Measurements from ENCODE around the gene UPB1. TPM values are rescaled to one million over a fixed set of nuclear protein-coding genes. Genes with fewer than 3 reads are reported as not detected.
A peak's percentile ranks its signal among the peaks of the same experiment; 100 is the strongest.

UPB1 gene
- total and polyA plus RNA-seq, 4 experiments from 2014 or later = 1.1 to 1.4 TPM; not detected in 2

DNA sequence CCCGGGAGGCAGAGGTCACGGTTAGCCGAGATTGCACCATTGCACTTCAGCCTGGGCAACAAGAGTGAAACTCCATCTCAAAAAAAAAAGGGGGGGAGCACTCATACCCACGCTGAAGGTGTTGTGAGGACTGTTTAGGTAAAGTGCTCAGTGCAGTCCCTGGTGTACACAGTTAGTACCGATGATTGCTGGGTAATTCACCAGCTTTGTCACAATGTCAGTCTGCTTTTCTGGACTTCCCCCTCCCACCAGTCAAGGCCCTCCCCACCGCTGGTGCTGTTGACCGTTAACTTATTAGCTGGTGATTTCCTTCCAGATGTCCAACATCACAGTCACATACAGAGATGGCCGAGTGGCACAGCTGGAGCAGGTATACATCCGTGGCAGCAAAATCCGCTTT, 72.5 kb downstream of the UPB1 start:
- POLR2A ChIA-PET (ENCODE audit: partially characterized antibody) = no interaction called here
- CTCF ChIA-PET (ENCODE audit: partially characterized antibody) = no interaction called here

DNA sequence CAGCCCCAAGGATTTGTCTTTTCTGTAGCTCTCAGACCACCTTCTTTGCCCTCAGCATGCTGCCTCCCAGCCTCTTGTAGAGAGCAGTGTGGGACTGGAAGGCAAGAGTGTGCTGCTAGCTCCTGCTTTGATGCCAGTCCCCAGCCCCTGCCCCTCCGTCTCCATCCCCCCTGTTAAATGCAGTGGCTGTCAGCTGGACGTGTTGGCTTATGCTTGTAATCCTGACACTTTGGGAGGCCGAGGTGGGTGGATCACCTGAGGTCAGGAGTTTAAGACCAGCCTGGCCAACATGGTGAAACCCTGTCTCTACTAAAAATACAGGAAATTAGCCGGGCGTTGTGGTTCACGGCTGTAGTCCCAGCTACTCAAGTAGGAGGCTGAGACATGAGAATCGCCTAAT, 76.1 kb downstream of the UPB1 start:
- Histone ChIP-seq H3K36me3 (ENCODE audit: insufficient read depth, low read length) (peaks cover 63% of the 10 kb centered on the region), H3K4me3 (ENCODE audit: low read length in 2 of 2) (no peak overlapping the region), H3K27me3 (ENCODE audit: insufficient read depth, low read length) (no peaks in the 10 kb centered on the region), H3K9me3 (ENCODE audit: control insufficient read depth in 1 of 2, low read length in 2 of 2) (no peaks in the 10 kb centered on the region), H3K27ac (ENCODE audit: low read depth, low read length) (no peak overlapping the region), H3K4me1 (ENCODE audit: insufficient read depth, low read length) (no peaks in the 10 kb centered on the region)
- ChIA-PET CTCF (ENCODE audit: partially characterized antibody) (interaction anchor here (1.1 kb wide), 1 partner anchor 14 kb away, joined by 3 read pairs; no protein-coding TSS in a partner anchor), POLR2A (ENCODE audit: partially characterized antibody) (interaction anchor here (1.5 kb wide), 1 partner anchor 16 kb away, joined by 3 read pairs; the partner anchor contains the start of gene GUCD1)
- H3K4me3 Mint-ChIP-seq = no peak overlapping the region
- no peaks in the 10 kb centered on the region for H3K27me3 Mint-ChIP-seq
- H3K36me3 Mint-ChIP-seq = peaks cover 56 to 70% of the 10 kb centered on the region in 2 donors
- no peak for DNase-seq
- no peaks in the 10 kb centered on the region for H3K9me3 Mint-ChIP-seq
- intact Hi-C loops (cut with micrococcal nuclease) = no loop called here
- peak overlapping the region in 2 of 7 donors; percentile 17 to 29 for H3K27ac Mint-ChIP-seq
- peaks cover 5 to 11% (median 7%) of the 10 kb centered on the region in 4 donors for H3K4me1 Mint-ChIP-seq

More for the DNA sequence above, 72.5 kb downstream of the UPB1 start:
- H3K4me3 ChIP-seq (ENCODE audit: low read length in 2 of 2) = no peak overlapping the region
- no peaks in the 10 kb centered on the region for H3K27me3 ChIP-seq (ENCODE audit: insufficient read depth, low read length)
- Mint-ChIP-seq H3K27me3 (no peaks in the 10 kb centered on the region), H3K4me3 (no peak overlapping the region), H3K4me1 (peaks cover 20 to 45% (median 27%) of the 10 kb centered on the region in 4 donors), H3K36me3 (peaks cover 38 to 68% of the 10 kb centered on the region in 2 donors), H3K27ac (no peak overlapping the region), H3K9me3 (no peaks in the 10 kb centered on the region)
- no peaks in the 10 kb centered on the region for H3K9me3 ChIP-seq (ENCODE audit: control insufficient read depth in 1 of 2, low read length in 2 of 2)
- DNase-seq = no peak
- peaks cover 27% of the 10 kb centered on the region for H3K4me1 ChIP-seq (ENCODE audit: insufficient read depth, low read length)
- H3K36me3 ChIP-seq (ENCODE audit: insufficient read depth, low read length) = peaks cover 45% of the 10 kb centered on the region
- H3K27ac ChIP-seq (ENCODE audit: low read depth, low read length) = no peak overlapping the region
- intact Hi-C loops (cut with micrococcal nuclease) = no loop called here

DNA sequence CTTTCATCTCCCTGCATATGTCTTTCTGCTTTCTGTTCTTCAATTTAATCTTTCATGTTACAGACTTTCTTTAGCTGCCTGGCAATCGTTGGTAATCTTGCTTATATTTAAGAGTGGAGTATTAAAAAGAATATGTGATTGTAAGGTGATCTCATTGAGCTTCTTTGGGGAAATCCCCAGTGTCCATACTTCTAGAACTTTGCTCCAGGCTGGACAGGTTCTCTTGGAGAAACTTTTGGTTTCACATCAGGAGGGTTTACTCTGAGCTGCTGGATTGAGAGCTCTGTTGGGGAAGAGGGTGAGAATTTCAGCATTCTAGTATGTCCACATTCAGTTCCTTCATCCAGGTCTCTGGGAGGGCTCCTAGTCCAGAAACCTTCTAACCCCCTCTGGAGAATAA, 81.6 kb downstream of the UPB1 start:
- H3K9me3 Mint-ChIP-seq = no peaks in the 10 kb centered on the region
- no peak overlapping the region for H3K27ac ChIP-seq (ENCODE audit: low read depth, low read length)
- no peaks in the 10 kb centered on the region for H3K9me3 ChIP-seq (ENCODE audit: control insufficient read depth in 1 of 2, low read length in 2 of 2)
- no peaks in the 10 kb centered on the region for H3K27me3 ChIP-seq (ENCODE audit: insufficient read depth, low read length)
- H3K4me3 ChIP-seq (ENCODE audit: low read length in 2 of 2) = no peak overlapping the region
- H3K4me3 Mint-ChIP-seq = no peak overlapping the region
- H3K4me1 ChIP-seq (ENCODE audit: insufficient read depth, low read length) = no peaks in the 10 kb centered on the region
- intact Hi-C loops (cut with micrococcal nuclease) = no loop called here
- no peaks in the 10 kb centered on the region for H3K4me1 Mint-ChIP-seq
- no peak for DNase-seq
- ChIA-PET POLR2A (ENCODE audit: partially characterized antibody) (no interaction called here), CTCF (ENCODE audit: partially characterized antibody) (no interaction called here)
- peaks cover 32 to 45% of the 10 kb centered on the region in 2 donors for H3K36me3 Mint-ChIP-seq
- H3K27ac Mint-ChIP-seq = peak overlapping the region in 2 of 7 donors; percentile 23 to 42
- peaks cover 25% of the 10 kb centered on the region for H3K36me3 ChIP-seq (ENCODE audit: insufficient read depth, low read length)
- H3K27me3 Mint-ChIP-seq = no peaks in the 10 kb centered on the region

Other genes with a start within 250 kb of the UPB1 start
- 10 to 100 TPM; 51.1 to 62.1 TPM for gene SPECC1L, start 224.5 kb upstream of the UPB1 start, total RNA-seq
- gene SPECC1L, start 224.5 kb upstream of the UPB1 start, polyA plus RNA-seq = 10 to 100 TPM in 1 of 2 donors, 1 to 10 TPM in 1; 4.3 to 12.9 TPM
- 10 to 100 TPM; 34.5 to 35.0 TPM for gene ADORA2A, start 67.7 kb upstream of the UPB1 start, total RNA-seq
- 10 to 100 TPM; 66.7 to 74.7 TPM for gene ADORA2A, start 67.7 kb upstream of the UPB1 start, polyA plus RNA-seq
- 10 to 100 TPM; 65.0 to 65.5 TPM for gene GUCD1, start 59.8 kb downstream of the UPB1 start, total RNA-seq
- 10 to 100 TPM; 44.2 to 47.3 TPM for gene GUCD1, start 59.8 kb downstream of the UPB1 start, polyA plus RNA-seq
- 10 to 100 TPM; 77.6 to 85.0 TPM for gene SNRPD3, start 60.7 kb downstream of the UPB1 start, total RNA-seq
- gene SNRPD3, start 60.7 kb downstream of the UPB1 start, polyA plus RNA-seq = 100 to 1,000 TPM in 1 of 2 donors, 10 to 100 TPM in 1; 62.6 to 102 TPM
- gene LRRC75B, start 97.7 kb downstream of the UPB1 start, total RNA-seq = under 1 TPM in 1 of 2 experiments, not detected in 1; 0.19 TPM
- gene LRRC75B, start 97.7 kb downstream of the UPB1 start, polyA plus RNA-seq = under 1 TPM in 1 of 2 donors, not detected in 1; 0.40 TPM
- 10 to 100 TPM; 27.1 to 28.3 TPM for gene GGT1, start 107.9 kb downstream of the UPB1 start, total RNA-seq
- gene GGT1, start 107.9 kb downstream of the UPB1 start, polyA plus RNA-seq = 10 to 100 TPM; 11.9 to 18.1 TPM